Coronary artery (tissue), 2 donors: Measurements from ENCODE around the gene UROC1.
"Not testable (repeated sequence)": the region's sequence is repeated elsewhere in the genome, so short reads cannot be mapped to it uniquely, and the experiment has no call there.

Source experiments
- DNase-seq: peaks from one replicate; pipeline ENCODE4 v3.0.0-alpha.2; 2017; ENCODE audit warnings: low spot score
- H3K27ac ChIP-seq, 2 donors: fragments of 200-600 bp; sonication (generic); one replicate each; pipeline ENCODE4 v1.5.1; 2016 to 2019
- H3K4me3 ChIP-seq: fragments of 200-600 bp; sonication (generic); 2 replicates; pipeline ENCODE4 v1.5.1; 2016; ENCODE audit warnings: mild to moderate bottlenecking, moderate library complexity
- CTCF ChIP-seq: fragments of 200-600 bp; sonication (generic); IDR thresholded peaks from one replicate; pipeline ENCODE4 v1.5.1; 2019; ENCODE audit warnings: antibody characterized with exemption

Gene UROC1

GRCh38 chr3:126537116-126537729 lies 19.6 kb upstream of the UROC1 start:
- no peak for TF ChIP-seq CTCF
- Histone ChIP-seq H3K4me3 (no peak overlapping the region), H3K27ac (no peak overlapping the region)
- DNase-seq, result no peak

- H3K4me3 ChIP-seq, result no peak overlapping the region
- no peak overlapping the region for H3K27ac ChIP-seq
- no peak for DNase-seq
- no peak for TF ChIP-seq CTCF
These were observed 18.6 kb upstream of the UROC1 start for GRCh38 chr3:126536126-126536525.

GRCh38 chr3:126535636-126536035 lies 18.1 kb upstream of the UROC1 start:
- Histone ChIP-seq H3K27ac (no peak overlapping the region), H3K4me3 (no peak overlapping the region)
- TF ChIP-seq CTCF, result no peak
- DNase-seq, result no peak

- not testable (repeated sequence) for H3K4me3 ChIP-seq, H3K27ac ChIP-seq, DNase-seq
These were observed 17.1 kb upstream of the UROC1 start for GRCh38 chr3:126534716-126535115.

- DNase-seq, result no peak
- no peak for TF ChIP-seq CTCF
- Histone ChIP-seq H3K4me3 (no peak overlapping the region), H3K27ac (no peak overlapping the region)
These were observed 15.9 kb upstream of the UROC1 start for GRCh38 chr3:126533506-126533905.

- peak overlapping the region in 1 of 2 donors; percentile 51 for H3K27ac ChIP-seq
- no peak for DNase-seq
- H3K4me3 ChIP-seq, result no peak overlapping the region
- no peak for TF ChIP-seq CTCF
These were observed 13.4 kb upstream of the UROC1 start for GRCh38 chr3:126531051-126531330.

GRCh38 chr3:126530171-126531050 lies 12.8 kb upstream of the UROC1 start:
- peak overlapping the region in 1 of 2 donors; percentile 51 for H3K27ac ChIP-seq
- TF ChIP-seq CTCF, result no peak
- no peak for DNase-seq
- no peak overlapping the region for H3K4me3 ChIP-seq
